Stimulated activated CD4-positive, alpha-beta T cell treated with anti-CD3 and anti-CD28 coated beads, TNF-alpha, amount 100 ng/mL, for 48 hours (primary cell): ENCODE results near the gene LDLRAD4.

Experiments
- DNase-seq, 3 donors: peaks; one replicate each; pipeline ENCODE4 v3.0.0-alpha.2; 2020; ENCODE audit warnings: low read depth in 3 of 3

LDLRAD4 gene

DNA sequence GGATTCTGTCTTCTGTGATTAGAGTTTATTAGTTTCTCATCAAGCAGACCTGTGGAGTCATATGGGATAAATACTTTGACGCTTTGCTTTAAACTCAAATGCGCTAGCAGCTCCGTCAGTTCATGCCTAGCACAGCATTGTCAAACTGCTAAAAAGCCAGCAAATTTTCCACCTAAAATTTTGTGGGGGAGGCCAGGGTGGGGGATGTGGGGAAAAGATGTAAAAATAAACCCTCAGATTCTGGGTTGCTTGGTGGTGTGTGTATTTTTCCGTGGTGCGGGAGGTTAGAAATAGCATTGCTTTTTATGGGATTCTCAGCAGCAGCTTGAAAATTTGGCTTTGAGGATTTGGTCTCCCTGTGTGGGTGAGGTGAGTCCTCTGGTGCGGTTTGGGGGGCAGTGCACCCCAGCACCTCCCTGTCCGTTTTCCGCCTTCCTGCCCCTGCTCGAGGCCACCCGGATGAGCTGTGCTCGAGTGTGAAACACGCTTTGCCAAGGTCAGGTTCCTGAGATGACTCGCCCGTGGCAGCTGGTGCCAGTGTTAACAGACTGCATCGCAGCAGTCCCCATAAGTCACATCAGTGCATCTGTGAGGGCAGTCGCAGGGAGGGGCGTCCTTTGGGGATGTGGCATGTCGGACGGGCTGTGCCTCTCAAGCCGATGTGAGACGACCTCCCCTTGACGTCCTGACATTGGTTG lies 65.9 kb downstream of the LDLRAD4 start:
- no peak for DNase-seq

DNA sequence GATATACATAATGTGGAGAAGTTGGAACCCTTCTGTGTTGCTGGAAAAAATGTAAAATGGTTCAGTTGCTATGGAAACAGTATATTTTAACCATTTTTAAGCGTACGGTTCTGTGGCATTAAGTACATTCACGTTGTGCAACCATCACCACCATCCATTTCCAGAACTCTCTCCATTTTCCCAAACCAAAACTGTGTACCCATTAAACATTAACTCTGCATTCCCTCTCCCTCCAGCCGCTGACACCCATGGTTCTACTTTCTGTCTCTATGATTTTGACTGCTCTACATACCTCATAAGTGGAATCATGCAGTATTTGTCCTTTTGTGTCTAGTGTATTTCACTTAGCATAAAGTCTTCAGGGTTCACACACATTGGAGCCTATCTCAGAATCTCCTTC lies 67.3 kb downstream of the LDLRAD4 start:
- DNase-seq = no peak

DNA sequence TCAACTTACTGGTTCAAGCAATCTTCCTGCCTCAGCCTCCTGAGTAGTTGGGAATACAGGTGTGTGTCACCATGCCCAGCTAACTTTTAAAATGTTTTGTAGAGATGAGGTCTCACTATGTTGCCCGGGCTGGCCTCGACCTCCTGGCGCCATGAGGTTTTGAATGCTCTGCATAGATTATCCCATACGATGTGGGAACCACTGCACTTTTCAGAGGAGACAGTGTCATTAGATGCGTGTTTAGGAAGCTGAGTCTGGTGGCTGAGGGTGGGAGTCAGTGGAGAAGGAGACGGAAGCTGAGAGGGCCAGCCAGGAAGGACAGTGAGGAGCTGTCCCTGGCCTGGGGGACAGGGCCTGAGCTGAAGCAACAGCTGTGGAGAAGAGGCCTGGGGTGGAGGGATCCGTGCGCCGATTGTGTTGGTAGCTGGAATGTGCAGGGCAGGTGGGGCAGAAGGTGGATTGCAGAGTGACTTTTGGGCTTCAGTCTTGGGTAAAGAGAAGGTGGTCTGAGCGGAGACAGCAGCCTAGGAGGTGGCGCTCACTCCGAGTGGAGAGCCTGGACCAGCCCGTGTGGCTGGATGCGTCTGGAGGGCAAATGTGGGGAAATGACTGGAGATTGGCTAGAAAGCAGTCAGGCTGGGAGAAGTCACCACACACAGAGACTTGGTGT lies 68.0 kb downstream of the LDLRAD4 start:
- no peak for DNase-seq

DNA sequence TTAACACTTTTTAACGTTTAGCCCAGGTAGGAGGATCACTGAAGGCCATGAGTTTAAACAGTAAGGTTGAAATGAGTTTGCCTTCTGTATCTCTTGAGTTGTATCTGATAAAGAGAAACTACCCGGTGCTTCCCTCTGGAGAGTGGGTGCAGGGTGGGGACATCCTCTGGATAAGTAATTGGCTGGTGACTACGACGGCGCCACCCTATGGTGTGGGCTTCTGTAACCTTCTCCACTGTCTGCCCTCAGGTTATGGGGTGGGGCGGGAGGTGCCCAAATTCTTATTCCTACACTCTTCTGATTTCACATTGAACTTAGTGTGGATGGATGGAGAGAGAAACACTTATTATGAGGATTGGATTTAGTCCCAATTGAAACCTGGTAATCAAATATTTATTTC lies 68.8 kb downstream of the LDLRAD4 start:
- no peak for DNase-seq

DNA sequence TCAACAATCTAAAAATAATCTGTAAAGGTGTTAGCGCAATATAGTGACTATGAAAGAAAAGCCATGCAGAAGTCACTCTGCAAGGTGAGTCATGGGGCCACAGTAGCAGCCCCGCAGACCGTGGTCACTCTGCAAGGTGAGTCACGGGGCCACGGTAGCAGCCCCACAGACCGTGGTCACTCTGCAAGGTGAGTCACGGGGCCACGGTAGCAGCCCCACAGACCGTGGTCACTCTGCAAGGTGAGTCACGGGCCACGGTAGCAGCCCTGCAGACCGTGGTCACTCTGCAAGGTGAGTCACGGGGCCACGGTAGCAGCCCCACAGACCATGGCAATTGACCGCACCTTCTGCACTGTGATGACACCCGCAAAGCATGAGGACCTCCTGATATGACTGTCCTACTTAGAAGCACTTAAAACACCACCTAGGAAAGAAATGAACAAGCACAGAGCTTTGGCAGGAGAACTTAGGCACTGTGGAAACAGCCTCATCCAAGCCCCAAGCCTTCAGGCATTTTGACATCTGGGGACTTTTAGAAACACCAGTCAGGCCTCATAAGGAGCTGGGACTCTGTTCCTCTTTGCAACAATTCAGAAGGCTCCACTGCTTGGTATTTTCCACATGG lies 70.1 kb downstream of the LDLRAD4 start:
- DNase-seq = no peak

DNA sequence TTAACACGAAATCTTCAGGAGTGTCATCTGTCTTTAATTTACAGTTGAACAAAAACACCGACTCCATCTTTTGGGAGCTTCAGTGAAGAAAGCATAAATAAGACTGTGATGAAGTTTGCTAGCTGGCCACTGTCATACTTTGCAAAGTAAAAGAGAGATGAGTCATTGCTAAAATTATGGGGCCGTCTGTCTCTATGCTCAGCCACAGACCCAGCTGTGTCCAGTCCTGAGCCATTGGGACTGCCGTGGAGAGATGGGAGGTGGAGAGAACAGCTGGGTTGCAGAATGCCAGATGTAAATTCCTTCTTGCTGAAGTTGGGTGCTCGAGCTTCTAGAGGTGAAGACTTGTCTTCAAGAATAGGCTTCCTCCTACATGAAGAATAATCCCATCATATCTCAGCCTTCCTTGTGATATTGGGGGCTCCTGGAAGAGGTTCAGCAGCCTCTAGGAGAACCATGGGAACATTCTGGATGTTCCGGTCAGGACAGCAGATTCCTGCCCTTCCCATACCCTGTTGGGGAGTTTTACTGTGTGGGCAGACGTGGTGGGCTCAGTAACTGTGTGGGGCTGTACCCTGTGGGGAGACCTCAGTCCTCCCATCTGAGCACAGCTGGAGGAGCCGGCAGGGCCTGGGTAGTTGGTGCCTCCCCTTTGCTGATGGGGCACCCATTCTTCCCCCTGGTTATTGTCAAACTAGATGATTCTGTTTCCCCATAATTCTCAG lies 71.1 kb downstream of the LDLRAD4 start:
- DNase-seq = no peak

DNA sequence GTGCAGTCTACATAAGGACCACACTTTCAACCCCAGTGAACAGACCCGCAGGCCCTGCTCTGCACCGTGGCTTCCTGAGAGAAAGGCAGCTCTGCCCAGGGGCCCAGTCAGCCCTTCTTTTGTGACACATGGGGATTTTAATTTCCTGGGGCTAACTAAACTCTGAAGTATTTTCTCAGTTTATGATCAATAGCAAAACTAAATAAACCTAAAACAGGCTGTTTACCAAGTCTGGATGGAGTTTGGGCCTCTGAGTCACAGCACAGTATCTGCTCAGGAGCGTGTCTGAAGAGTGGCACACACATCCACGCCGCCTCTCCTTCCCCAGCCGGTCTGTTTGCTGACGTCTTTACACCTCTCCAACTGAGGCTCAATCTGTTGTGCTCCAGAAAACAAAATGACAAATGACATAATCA lies 72.3 kb downstream of the LDLRAD4 start:
- no peak for DNase-seq

DNA sequence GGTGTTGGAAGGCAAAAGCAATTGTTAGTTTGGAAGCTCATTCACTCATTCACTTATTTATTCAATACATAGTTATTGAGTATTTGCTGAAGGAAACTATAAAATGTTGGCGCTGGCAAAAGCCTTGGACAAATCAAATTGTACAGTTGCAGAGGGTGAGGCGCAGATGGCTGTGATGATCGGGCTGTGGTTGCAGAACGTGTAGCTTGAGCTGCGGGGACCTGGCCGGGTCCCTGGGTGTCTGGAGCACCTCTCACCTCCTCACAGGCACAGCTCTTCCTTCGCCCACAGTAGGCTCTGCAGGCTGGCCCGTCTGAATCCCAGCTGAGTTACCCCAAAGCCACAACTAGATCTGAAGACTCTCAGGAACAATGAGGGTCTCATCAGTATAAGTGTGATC lies 72.7 kb downstream of the LDLRAD4 start:
- no peak for DNase-seq

DNA sequence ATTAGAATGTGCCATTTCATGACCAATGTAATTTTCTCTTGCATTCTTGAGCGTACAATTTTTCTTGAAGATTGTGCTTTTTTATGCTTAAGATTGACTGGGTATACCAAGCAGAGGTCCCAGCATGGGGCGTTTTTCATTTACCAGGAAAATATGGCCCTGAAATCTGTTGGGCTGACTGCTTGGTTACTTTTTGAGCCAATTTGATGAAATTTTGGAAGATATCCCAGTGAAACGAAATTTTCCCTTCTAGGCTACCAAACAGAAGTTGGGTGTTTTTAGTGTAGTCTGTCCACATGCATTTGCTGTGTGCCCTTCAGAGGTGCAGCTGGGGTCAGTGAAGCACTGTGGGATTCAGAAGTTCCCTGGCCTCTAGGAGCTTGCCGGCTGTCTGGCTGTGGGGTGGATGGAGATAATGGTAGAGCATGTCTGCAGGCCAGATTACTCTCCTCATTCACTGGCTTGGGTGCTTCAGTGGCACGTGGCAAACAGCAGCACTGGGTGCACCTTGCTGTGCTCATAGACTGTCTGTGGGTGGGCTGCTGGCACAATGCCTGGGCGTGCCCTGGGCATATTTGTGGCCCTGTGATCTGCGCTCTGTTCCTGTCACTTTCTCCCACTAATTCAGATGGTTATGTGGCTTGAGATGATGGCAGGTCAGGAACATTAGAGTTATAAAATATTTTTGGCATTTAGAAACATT lies 73.3 kb downstream of the LDLRAD4 start:
- no peak for DNase-seq

DNA sequence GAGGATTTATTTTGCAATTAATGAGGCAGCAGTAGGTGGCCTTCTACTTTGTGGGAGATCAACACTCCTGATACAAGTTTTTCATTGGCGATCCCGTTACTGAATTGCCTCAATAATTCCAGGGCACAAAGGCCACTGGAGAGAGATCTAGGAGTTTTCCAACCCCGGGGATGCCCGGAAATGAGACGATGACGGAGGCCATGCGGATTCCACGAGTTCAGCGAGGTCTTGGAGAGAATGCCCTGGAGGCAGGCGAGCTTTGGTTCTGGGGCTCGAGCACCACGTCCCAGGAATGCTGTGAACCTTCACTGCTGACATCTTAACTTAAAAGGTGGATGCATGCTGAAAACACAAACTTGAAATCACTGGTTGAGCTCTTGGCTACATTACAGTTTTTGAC lies 74.2 kb downstream of the LDLRAD4 start:
- DNase-seq = no peak

DNA sequence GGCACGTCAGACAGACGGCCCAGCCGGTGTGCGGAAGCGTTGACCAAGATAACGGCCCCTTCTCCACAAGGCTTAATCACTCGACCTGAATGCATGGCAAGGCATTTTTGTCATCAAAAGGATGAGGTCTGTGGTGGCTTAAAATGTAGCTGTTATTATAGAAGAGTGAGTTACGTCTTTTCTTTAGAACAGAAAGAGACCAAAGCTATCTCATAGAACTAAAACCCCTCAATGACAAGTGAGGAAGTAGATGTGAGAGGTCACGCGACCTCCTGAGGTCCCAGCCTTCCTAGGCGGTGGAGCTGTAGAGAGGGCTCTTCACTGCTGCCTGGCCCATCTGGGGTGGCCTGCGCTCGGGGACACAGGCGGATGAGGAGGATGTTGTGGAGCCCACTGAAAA lies 75.7 kb downstream of the LDLRAD4 start:
- no peak for DNase-seq

DNA sequence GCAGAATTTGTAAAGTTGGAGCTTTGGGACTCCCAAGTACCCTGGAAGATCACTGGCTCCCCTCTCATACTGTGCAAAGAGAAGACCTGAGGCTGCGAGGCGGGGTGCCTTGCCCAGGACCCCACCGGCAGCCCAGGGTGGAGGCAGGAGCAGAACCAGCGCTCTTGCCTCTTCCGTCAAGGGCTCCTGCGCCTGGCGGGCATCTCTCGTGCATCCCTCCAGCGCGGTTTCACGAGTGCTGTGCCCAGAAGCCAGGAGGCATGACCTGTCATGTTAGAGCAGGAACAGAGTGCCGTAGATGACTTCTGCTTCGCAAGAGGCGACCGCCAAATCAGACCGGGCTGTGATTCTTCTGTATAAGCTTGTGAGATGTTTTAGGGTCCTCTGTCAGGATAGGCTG lies 77.3 kb downstream of the LDLRAD4 start:
- no peak for DNase-seq

DNA sequence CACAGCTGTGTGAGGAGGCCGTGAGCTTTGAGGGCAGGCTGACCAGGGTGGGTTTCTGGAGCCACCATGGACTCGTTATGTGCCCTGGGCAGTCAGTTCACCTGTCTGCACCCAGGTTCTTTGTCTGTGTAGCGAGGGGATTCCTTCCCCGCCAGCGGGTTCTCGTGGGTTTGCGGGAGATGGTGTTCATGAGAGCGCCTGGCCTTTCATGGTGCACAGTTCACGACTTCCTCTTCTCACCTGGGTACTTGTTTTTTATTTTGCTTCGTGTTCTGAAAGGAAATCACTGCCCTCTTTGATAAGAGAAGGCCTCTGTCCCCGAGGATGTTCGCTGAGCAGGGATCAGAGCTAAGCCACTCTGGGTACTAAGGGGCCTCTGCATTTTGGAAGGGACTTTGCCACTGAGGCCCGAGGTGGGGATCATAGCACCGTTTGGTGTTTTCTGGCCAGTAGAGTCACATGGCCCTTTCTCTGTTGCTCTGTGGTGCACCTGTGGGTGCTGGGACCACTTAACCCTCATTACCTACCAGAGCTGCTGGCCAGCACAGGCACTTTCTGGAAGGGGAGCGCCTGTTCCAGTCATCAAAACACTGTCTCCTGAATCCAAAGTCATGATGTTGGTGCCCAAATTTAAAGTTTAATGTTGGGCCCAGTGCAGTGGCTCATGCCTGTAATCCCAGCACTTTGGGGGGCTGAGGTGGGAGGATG lies 78.5 kb downstream of the LDLRAD4 start:
- DNase-seq = no peak

DNA sequence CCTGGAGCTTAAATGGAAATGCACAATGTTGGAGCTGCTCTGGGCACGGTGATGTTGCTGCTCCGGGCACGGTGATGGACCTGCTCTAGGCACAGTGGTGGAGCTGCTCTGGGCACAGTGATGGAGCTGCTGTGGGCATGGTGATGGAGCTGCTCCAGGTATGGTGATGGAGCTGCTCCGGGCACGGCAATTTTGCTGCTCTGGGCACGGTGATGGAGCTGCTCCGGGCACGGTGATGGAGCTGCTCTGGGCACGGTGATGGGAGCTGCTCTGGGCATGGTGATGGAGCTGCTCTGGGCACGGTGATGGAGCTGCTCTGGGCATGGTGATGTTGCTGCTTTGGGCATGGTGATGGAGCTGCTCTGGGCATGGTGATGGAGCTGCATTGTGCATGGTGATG lies 79.7 kb downstream of the LDLRAD4 start:
- DNase-seq = no peak

DNA sequence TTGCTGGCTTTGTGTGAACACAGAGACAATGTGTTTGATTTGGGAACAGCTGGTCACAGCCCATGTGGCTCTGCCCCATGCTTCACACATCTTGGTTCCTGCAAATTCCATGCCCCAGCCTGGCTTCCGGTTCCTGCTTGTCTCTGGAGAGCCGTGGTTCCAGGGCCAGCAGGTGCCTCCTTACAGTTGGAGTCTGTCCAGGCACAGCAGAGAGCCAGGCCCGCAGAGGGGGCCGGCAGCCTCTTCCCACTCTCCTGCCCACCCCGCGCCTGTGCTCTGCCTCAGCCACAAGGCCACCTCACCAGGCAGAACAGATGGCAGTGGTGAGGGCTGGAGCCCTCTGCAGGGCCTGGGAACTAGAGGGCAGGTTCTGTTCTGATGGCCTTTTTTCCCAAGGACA lies 81.5 kb downstream of the LDLRAD4 start:
- DNase-seq = no peak

DNA sequence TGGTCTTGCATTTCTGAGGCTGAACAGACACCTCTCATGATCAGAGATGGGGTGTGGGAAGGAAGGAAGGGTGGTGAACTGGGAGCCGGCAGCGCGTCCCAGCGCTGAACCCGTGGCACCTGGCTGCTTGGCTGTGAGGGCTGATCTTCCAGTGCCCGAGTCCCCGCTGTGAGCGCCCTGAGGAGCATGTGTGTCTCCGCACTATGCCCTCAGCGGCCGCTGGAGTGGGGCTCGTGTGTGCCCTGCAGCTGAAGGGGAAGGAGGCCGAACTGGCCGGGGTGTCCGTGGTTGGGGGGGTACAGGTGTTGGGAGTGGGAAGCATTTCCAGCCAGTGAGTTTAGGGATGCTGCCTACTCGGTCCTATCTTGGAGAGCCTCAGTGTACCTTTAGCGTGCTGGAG lies 82.2 kb downstream of the LDLRAD4 start:
- DNase-seq = no peak

DNA sequence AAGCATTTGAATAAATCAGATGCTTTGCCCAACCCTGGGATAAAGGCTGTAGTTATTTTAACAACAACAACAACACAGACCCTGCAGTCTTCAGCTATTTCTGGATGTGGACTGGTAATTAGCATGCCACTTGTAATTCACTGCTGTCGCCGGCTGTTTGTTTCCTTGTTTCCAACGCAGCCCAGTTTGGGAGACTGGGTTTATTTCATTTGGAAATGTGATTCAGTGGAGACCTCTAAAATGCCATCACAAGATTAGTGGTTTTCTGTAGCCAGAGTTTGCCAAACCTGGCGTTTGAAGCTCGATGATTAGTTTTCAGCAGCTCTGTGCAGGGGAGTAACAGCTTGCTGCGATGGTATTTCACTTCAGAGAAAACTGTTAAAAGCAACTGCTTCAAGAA lies 83.5 kb downstream of the LDLRAD4 start:
- DNase-seq = no peak

DNA sequence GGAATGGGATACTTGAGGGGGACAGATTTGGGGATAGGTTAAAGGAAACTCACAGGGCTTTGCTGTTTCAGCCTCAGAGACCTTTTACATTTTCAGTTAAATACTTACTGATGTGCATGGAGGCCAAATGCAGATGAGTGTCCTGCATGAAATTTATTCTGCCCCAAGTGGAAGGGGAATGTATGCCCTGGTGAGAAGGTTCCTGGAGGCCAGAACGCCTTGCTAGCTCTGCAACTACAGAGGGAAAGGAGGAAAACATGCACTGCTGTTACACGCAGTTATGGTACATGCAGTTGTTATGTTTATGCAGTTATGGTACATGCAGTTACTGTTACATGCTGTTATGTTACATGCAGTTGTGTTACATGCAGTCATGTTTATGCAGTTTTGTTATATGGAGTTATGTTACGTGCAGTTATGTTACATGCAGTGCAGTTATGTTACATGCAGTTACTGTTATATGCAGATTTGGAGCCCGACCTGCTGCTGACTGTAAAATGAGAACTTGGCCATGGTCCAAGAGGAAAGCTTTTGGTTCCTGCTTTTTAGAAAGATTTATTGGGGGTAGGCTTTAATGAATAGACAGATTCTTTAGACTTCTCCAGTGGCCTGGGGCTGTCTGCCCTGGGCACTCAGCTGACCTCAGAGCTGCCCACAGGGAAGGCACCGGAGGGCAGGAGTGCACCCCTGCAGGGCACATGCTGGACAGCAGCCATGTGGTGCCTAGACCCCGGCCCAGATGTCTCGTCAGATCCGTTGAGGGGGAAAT lies 84.1 kb downstream of the LDLRAD4 start:
- no peak for DNase-seq

DNA sequence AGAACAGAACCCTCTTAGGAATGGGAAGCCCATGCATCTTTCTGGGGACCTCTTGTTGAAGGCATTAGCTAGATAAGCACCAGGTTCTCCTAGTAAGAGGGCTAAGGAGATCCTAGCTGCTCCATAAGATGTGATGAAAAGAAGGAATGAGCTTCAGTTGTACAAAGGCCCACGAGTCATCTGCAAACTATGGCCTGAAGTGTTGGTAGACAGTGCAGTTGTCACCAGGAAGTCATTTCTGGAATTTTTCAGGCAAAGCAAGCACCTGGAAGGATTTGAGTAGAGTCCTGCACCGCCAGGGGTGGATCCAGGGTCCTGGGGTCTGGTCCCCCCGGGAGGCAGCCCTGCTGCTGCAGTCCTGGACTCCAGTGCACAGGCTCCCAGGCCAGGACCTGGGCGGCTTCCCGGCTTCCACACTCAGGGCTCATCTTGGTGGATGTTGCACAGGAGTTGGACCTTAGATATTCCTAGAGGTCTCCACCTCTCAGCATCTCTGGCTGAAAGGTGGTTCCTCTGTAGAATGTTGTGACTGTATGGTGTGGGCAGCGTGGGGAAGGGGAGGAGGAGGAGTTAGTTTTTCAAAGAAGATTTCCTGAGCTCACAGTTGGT lies 85.3 kb downstream of the LDLRAD4 start:
- no peak for DNase-seq

DNA sequence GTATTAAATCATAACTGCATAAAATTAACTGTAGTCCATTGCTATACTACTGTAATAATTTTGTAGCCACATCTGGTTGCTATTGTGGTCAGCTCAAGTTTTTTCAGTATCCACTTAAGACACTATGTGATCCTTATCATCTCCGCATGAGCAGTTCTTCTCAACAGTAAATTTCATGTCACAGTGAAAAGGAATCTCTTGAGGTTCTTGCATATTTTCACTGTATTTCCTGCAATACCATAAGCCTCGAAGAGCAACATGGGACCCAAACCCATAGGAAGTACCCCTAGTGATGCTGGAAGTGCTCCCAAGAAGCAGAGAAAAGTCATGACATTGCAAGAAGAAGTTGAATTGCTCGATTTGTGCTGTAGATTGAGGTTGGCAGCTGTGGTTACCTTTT lies 86.7 kb downstream of the LDLRAD4 start:
- DNase-seq = no peak
